SK-N-MC (cell line): ENCODE measurements around the gene SCP2.

Experiments used
- EZH2 ChIP-seq: fragments of 200-600 bp; sonication (generic); IDR thresholded peaks from one replicate; pipeline ENCODE4 v1.6.1; 2017; ENCODE audit warnings: antibody characterized with exemption
- FOXP2 ChIP-seq: optimal IDR thresholded peaks from 2 replicates; pipeline ENCODE3; 2011; ENCODE audit warnings: mild to moderate bottlenecking, moderate library complexity; ENCODE audit not compliant: insufficient read depth; ENCODE audit errors: extremely low read length, control extremely low read depth
- POLR2AphosphoS5 ChIP-seq: IDR thresholded peaks from 2 replicates; pipeline ENCODE4 v1.6.1; 2012; ENCODE audit warnings: mild to moderate bottlenecking, low read depth, low read length, borderline replicate concordance

- TF ChIP-seq POLR2AphosphoS5 (no peak), EZH2 (no peak), FOXP2 (no peak)
Observed at GRCh38 chr1:53051676-53052075, 124.6 kb downstream of the SCP2 start.
